Thyroid gland (tissue), 4 donors: ENCODE results near the gene HSF4. TPM values are rescaled to one million over a fixed set of nuclear protein-coding genes. Genes with fewer than 3 reads are reported as not detected.

ENCODE experiments used
- DNase-seq, 2 donors: peaks; one replicate each; pipeline ENCODE4 v3.0.0-alpha.2; 2019
- H3K27ac ChIP-seq, 3 donors: fragments of 200-600 bp; sonication (generic); 1 replicate in 2 of 3; 2 replicates in 1 of 3; pipeline ENCODE4 v1.5.1; 2016 to 2019; ENCODE audit warnings: mild to moderate bottlenecking in 1 of 3, moderate library complexity in 1 of 3
- H3K27me3 ChIP-seq: fragments of 200-600 bp; sonication (generic); one replicate; pipeline ENCODE4 v1.5.1; 2019
- H3K36me3 ChIP-seq, 2 donors: fragments of 200-600 bp; sonication (generic); one replicate each; pipeline ENCODE4 v1.5.1; 2016 to 2019
- H3K4me1 ChIP-seq, 2 donors: fragments of 200-600 bp; sonication (generic); one replicate each; pipeline ENCODE4 v1.5.1; 2017 to 2019
- H3K4me3 ChIP-seq, 3 donors: fragments of 200-600 bp; sonication (generic); replicated peaks in 1 of 3; 1 replicate in 2 of 3; 2 replicates in 1 of 3; pipeline ENCODE4 v1.5.1; 2016; ENCODE audit warnings: mild to moderate bottlenecking in 1 of 3
- H3K9me3 ChIP-seq: fragments of 200-600 bp; sonication (generic); one replicate; pipeline ENCODE4 v1.5.1; 2017
- POLR2A ChIP-seq, 2 donors: fragments of 450-650 bp; IDR thresholded peaks; one replicate each; pipeline ENCODE4 v1.6.1; 2017; ENCODE audit warnings: antibody characterized with exemption in 2 of 2, mild to moderate bottlenecking in 2 of 2, moderate library complexity in 1 of 2
- WGBS, 2 donors: methylation state at CpG; one replicate each; pipeline ENCODE4 v1.1.5; 2017; 5-methylcytosine and 5-hydroxymethylcytosine counted together
- intact Hi-C: fragments of 100-400 bp; cut with DNase I; formaldehyde crosslinking; loops from one replicate; pipeline ENCODE4 v1.15.1; 2023
- total RNA-seq, 4 donors: library from RNA; depleted of rRNA; stranded (reverse); fragments of >200 nt; gene quantifications; one replicate each; pipeline ENCODE4 v1.2.3, GENCODE V29; 2016
- TF ChIP-seq, protein P1 (sequence below), 6 experiments: fragments of 200-600 bp in 3 of 6; fragments of 450-650 bp in 3 of 6; sonication (generic) in 3 of 6; IDR thresholded peaks; one replicate each; pipeline ENCODE4 v1.5.1; 2016 to 2019; ENCODE audit warnings: antibody characterized with exemption in 6 of 6, mild to moderate bottlenecking in 2 of 6, inconsistent platforms in 1 of 6, moderate library complexity in 1 of 6

Gene HSF4
- total RNA-seq, 4 donors from 2014 or later, result 17.3 to 52.5 (median 36.6) TPM

DNA sequence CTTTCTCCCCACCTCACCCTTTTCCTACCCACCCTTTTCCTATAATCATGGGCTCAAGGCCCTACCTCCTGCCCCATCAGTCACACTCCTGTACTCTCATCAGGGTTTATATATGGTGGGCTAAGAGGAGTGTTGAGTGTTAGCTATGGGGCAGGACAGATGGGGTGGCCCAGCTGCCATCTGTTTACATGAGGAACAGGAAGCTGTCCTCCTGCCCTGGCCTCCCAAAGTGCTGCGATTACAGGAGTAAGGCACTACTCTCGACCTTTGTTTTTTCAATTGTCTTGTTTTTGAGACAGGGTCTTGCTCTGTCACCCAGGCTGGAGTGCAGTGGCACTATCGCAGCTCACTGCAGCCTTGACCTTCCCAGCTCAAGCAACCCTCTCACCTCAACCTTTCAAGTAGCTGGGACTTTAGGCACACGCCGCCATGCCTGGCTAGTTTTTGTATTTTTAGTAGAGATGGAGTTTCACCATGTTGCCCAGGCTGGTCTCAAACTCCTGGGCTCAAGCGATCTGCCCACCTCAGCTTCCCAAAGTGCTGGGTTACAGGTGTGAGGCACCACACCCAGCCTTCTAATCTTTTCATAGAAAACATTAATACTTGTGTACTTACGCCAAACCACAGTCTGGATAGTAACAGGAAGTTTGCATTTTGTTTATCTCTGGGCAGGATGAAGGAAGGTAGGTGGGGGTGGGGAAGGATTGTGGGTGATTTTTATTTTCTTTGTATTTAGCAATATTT, 6.5 kb upstream of the HSF4 start:
- peak overlapping the region in 1 of 3 donors; percentile 62 for H3K27ac ChIP-seq
- 40 to 44% methylated on average over 7 of the region's 7 CpGs for WGBS, 2 donors
- peaks cover 35 to 40% of the 10 kb centered on the region in 2 donors for H3K4me1 ChIP-seq
- no peak for DNase-seq
- no peaks in the 10 kb centered on the region for H3K9me3 ChIP-seq
- TF ChIP-seq, protein P1, sequence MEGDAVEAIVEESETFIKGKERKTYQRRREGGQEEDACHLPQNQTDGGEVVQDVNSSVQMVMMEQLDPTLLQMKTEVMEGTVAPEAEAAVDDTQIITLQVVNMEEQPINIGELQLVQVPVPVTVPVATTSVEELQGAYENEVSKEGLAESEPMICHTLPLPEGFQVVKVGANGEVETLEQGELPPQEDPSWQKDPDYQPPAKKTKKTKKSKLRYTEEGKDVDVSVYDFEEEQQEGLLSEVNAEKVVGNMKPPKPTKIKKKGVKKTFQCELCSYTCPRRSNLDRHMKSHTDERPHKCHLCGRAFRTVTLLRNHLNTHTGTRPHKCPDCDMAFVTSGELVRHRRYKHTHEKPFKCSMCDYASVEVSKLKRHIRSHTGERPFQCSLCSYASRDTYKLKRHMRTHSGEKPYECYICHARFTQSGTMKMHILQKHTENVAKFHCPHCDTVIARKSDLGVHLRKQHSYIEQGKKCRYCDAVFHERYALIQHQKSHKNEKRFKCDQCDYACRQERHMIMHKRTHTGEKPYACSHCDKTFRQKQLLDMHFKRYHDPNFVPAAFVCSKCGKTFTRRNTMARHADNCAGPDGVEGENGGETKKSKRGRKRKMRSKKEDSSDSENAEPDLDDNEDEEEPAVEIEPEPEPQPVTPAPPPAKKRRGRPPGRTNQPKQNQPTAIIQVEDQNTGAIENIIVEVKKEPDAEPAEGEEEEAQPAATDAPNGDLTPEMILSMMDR (IDR thresholded peaks at IDR 0.05), result no peak
- TF ChIP-seq POLR2A (IDR thresholded peaks at IDR 0.05), result no peak
- no peaks in the 10 kb centered on the region for H3K27me3 ChIP-seq
- intact Hi-C loops, result loop anchor here (10.0 kb wide), 1 partner anchor 53 kb away; the partner anchor contains the start of gene PHAF1
- H3K4me3 ChIP-seq, result no peak overlapping the region
- no peaks in the 10 kb centered on the region for H3K36me3 ChIP-seq

DNA sequence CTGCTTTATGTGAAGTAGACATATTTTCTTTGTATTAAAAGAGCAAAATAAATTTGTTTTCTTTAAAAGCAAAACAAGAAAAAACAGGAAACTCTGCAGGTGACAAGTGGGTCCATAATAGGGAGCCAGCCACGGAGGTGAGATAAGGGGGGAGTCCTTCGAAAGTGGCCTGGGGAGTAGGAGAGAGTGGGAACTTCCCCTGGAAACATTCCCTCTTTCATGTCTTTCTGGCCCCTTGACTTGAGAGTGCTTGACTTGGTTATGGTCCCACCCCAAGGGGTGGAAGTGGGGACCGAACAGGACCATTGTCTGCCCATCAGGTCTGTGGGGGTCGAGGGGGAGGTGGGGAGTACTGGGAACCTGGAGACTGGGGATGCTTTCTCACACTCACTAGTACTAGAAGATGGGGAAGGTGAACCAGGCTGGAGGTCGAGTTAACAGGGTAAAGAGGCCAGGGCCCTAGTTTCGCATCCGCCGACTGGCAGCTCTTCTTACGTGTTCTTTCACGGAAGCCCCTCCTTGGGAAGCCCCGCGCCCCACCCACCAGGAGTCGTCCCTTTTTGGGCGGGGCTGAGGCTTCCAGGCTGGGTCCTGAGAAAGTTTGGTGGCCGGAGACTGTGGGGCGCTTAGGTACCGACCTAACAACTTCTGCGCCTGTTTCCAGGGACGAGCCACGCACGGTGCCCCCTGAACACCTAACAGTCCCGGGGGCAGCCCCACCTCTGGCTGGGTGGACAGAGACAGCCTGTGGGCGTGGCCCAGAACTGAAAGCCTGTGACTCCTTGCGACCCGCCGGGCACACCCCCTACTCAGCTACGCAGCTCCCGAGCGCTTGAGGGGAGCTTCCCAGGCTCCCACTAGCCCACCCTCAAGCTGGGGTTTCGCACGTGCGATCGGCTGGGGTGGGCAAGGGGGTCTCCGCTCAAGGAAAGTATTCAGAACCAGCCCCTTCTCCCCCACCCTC, 5.6 kb upstream of the HSF4 start:
- DNase-seq, result peak; percentile 59 to 68
- Histone ChIP-seq H3K27me3 (no peaks in the 10 kb centered on the region), H3K36me3 (no peaks in the 10 kb centered on the region), H3K27ac (peak overlapping the region; percentile 62 to 79 (median 71)), H3K4me1 (peaks cover 44 to 48% of the 10 kb centered on the region in 2 donors), H3K9me3 (no peaks in the 10 kb centered on the region), H3K4me3 (peak overlapping the region; percentile 47 to 94 (median 73))
- intact Hi-C loops, result loop anchor here (10.0 kb wide), 1 partner anchor 54 kb away; the partner anchor contains the start of gene PHAF1
- TF ChIP-seq POLR2A (IDR thresholded peaks at IDR 0.05), result no peak
- TF ChIP-seq, protein P1 (IDR thresholded peaks at IDR 0.05), result no peak
- 7 to 9% methylated on average over 22 to 29 of the region's 34 CpGs for WGBS, 2 donors

DNA sequence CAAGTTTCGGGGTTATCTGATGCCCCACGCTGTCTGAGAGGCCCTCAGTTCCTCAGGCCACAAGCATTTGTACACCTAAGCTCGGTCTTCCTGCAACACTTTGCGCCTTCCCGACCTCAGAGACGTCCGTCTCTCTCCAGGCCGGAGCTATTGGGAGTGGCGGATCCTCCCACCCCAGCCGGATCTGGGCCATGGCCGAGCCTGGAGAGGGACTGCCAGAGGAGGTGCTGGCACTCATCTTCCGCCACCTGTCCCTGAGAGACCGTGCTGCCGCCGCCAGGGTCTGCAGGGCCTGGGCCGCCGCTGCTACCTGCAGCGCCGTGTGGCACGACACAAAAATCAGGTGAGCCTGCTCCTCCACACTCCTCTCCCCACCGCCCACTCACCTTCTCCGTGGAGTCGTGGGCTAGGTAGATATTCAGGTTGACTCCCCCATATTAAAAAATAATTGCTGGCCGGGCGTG, 2.9 kb upstream of the HSF4 start:
- no peaks in the 10 kb centered on the region for H3K36me3 ChIP-seq
- no peaks in the 10 kb centered on the region for H3K9me3 ChIP-seq
- peaks cover 50 to 52% of the 10 kb centered on the region in 2 donors for H3K4me1 ChIP-seq
- intact Hi-C loops, result no loop called here
- no peak overlapping the region for H3K27ac ChIP-seq
- H3K27me3 ChIP-seq, result no peaks in the 10 kb centered on the region
- H3K4me3 ChIP-seq, result no peak overlapping the region
- TF ChIP-seq POLR2A (IDR thresholded peaks at IDR 0.05), result no peak
- TF ChIP-seq, protein P1 (IDR thresholded peaks at IDR 0.05), result no peak
- no peak for DNase-seq
- 45 to 56% methylated on average over 18 to 20 of the region's 25 CpGs for WGBS, 2 donors

DNA sequence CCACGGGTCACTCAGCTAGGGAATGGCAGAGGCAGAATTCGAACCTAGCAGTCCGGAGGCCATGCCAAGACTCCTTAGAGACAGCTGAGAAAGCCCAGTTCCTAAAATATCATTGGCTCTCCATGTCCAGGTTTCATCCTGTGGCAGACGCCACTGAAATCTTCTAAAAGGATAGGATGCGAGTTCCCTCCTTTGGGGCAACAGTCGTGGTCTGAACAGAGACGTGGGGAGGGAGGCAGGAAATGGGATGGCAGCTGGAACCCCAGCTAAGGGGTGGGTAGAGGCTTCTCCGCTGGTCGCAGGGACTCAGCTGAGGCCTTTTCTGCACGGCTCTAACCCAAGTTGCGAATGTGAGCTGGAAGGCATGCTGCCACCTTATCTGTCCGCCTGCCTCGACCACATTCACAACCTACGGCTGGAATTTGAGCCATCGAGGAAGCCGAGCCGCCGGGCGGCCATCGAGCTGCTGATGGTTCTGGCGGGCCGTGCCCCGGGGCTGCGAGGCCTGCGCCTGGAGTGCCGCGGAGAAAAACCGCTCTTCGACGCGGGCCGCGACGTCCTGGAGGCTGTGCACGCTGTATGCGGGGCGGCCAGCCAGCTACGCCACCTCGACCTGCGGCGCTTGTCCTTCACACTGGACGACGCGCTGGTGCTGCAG, 1.9 kb upstream of the HSF4 start:
- peak overlapping the region in 1 of 3 donors; percentile 80 for H3K27ac ChIP-seq
- H3K4me3 ChIP-seq, result peak overlapping the region in 1 of 3 donors; percentile 36
- peaks cover 50 to 52% of the 10 kb centered on the region in 2 donors for H3K4me1 ChIP-seq
- no peak for TF ChIP-seq POLR2A (IDR thresholded peaks at IDR 0.05)
- TF ChIP-seq, protein P1 (IDR thresholded peaks at IDR 0.05), result no peak
- intact Hi-C loops, result no loop called here
- 30 to 56% methylated on average over 11 to 38 of the region's 44 CpGs for WGBS, 2 donors
- DNase-seq, result no peak
- no peaks in the 10 kb centered on the region for H3K27me3 ChIP-seq
- H3K9me3 ChIP-seq, result no peaks in the 10 kb centered on the region
- no peaks in the 10 kb centered on the region for H3K36me3 ChIP-seq
